ENCODE measurements around the gene IER3. TPM values are rescaled to one million over a fixed set of nuclear protein-coding genes. Genes with fewer than 3 reads are reported as not detected.
"Not testable (repeated sequence)": the region's sequence is repeated elsewhere in the genome, so short reads cannot be mapped to it uniquely, and the experiment has no call there.

The IER3 gene
- total RNA-seq, 2 experiments from 2014 or later, result 167 to 171 TPM

DNA sequence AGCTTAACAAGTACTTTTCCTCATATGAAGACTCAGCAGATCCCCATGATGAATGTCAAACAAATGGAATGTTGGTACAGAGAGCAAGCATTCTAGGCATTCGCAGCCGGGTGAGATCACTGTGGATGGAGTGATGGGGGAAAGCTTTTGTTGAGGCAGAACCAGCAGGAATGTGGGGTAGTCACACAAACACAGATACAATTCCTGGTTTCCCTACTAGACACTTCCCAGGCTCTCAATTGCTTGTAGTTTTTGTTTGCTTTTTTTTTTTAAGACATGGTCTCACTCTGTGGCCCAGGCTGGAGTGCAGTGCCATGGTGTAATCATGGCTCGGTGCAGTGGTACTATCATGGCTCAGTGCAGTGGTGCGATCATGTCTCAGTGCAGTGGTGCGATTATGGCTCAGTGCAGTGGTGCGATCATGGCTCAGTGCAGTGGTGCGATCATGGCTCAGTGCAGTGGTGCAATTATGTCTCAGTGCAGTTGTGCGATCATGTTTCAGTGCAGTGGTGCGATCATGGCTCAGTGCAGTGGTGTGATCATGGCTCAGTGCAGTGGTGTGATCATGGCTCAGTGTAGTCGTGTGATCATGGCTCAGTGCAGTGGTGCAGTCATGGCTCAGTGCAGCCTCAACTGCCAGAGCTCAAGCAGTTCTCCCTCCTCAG lies 15.4 kb upstream of the IER3 start:
- no peak overlapping the region for H3K4me3 Mint-ChIP-seq
- intact Hi-C loops (cut with micrococcal nuclease), result no loop called here
- peak overlapping the region; percentile 47 for H3K27ac Mint-ChIP-seq
- no peaks in the 10 kb centered on the region for H3K27me3 Mint-ChIP-seq
- no peaks in the 10 kb centered on the region for H3K9me3 Mint-ChIP-seq
- POLR2A ChIA-PET, result interaction anchor here (0.7 to 2.1 kb wide), 3 partner anchors 9 to 21 kb away, joined by 4 to 6 read pairs (median 6); no protein-coding TSS in a partner anchor
- CTCF ChIA-PET, result interaction anchor here (0.7 to 1.3 kb wide), 4 partner anchors 11 to 320 kb away, joined by 3 to 5 read pairs (median 4); no protein-coding TSS in a partner anchor
- DNase-seq, result no peak
- no peaks in the 10 kb centered on the region for H3K36me3 Mint-ChIP-seq
- peaks cover 39% of the 10 kb centered on the region for H3K4me1 Mint-ChIP-seq (ENCODE audit: low read depth)

DNA sequence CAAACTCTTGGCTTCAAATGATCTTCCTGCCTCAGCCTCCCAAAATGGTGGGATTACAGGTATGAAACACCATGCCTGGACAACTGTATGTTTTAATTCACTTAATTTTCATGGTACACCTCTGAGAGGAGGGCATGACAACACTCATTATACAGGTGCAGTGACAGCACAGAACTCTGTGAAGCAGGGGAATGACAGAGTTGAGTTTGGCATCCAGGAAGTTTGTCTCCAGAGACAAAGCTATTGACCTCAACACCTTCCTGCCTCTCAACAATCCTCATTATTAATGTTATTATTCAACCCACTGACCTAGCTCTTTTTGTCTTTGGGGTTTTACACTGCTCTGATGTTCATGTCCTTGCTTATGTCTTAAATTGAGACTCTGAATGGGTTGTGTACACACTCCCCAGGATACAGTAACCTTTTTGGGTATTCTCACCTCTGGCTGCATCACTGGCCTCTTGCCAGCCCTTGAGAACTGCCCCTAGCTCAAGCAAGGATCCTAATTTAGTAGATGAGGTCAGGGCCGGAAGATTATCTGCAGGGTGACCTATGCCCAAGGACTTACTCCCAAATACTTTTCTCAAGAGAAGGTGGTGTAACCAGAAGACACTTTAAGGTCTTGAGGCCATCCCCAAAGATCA lies 13.0 kb upstream of the IER3 start:
- H3K27me3 Mint-ChIP-seq, result no peaks in the 10 kb centered on the region
- intact Hi-C loops (cut with micrococcal nuclease), result no loop called here
- POLR2A ChIA-PET, result interaction anchor here (0.5 kb wide), 1 partner anchor 22 kb away, joined by 3 read pairs; no protein-coding TSS in a partner anchor
- H3K36me3 Mint-ChIP-seq, result no peaks in the 10 kb centered on the region
- CTCF ChIA-PET, result interaction anchor here (1.0 to 1.1 kb wide), 2 partner anchors 14 to 71 kb away, joined by 3 read pairs; no protein-coding TSS in a partner anchor
- H3K27ac Mint-ChIP-seq, result no peak overlapping the region
- no peaks in the 10 kb centered on the region for H3K9me3 Mint-ChIP-seq
- no peak for DNase-seq
- no peak overlapping the region for H3K4me3 Mint-ChIP-seq
- peaks cover 30% of the 10 kb centered on the region for H3K4me1 Mint-ChIP-seq (ENCODE audit: low read depth)

- POLR2A ChIA-PET, result interaction anchor here (0.6 kb wide), 1 partner anchor 54 kb away, joined by 3 read pairs; no protein-coding TSS in a partner anchor
- H3K36me3 Mint-ChIP-seq; H3K27ac Mint-ChIP-seq; H3K9me3 Mint-ChIP-seq; DNase-seq; H3K4me3 Mint-ChIP-seq; H3K27me3 Mint-ChIP-seq; intact Hi-C loops (cut with micrococcal nuclease): not testable (repeated sequence)
- H3K4me1 Mint-ChIP-seq (ENCODE audit: low read depth), result peaks cover 24% of the 10 kb centered on the region
- CTCF ChIA-PET, result interaction anchor here (1.0 to 1.2 kb wide), 2 partner anchors 12 to 13 kb away, joined by 3 to 4 read pairs; no protein-coding TSS in a partner anchor
Observed at GRCh38 chr6:30756405-30757003, 12.2 kb upstream of the IER3 start.

DNA sequence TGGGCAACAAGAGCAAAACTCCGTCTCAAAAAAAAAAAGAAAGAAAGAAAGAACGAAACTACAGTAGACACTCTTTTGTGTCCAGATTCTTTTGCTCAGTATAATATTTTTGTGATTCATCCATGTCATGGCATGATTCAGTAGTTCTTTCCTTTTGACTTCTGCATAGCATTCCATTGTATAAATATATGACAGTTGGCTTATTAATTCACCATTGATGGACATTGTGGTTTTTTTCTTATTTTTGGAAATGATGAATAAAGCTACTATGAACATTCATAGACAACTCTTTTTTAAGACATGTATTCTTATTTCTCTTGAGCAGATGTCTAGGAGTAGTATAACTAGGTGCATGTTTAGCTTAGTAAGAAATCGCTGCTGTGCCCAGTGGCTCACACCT lies 10.3 kb upstream of the IER3 start:
- Mint-ChIP-seq H3K36me3 (no peaks in the 10 kb centered on the region), H3K4me1 (ENCODE audit: low read depth) (peaks cover 16% of the 10 kb centered on the region), H3K27me3 (no peaks in the 10 kb centered on the region), H3K27ac (no peak overlapping the region), H3K4me3 (no peak overlapping the region), H3K9me3 (no peaks in the 10 kb centered on the region)
- intact Hi-C loops (cut with micrococcal nuclease), result no loop called here
- ChIA-PET CTCF (interaction anchor here (0.7 to 1.1 kb wide), 2 partner anchors 76 to 82 kb away, joined by 3 read pairs; partner anchors contain the start of gene DHX16), POLR2A (interaction anchor here (1.0 to 1.1 kb wide), 2 partner anchors 10 to 57 kb away, joined by 3 to 4 read pairs; partner anchors contain the start of gene IER3)
- DNase-seq, result no peak

GRCh38 chr6:30752157-30752927 lies 8.0 kb upstream of the IER3 start:
- peaks cover 21% of the 10 kb centered on the region for H3K4me1 Mint-ChIP-seq (ENCODE audit: low read depth)
- no peaks in the 10 kb centered on the region for H3K27me3 Mint-ChIP-seq
- POLR2A ChIA-PET, result interaction anchor here (0.8 to 1.6 kb wide), 2 partner anchors 8 to 24 kb away, joined by 3 to 5 read pairs; partner anchors contain the start of gene IER3
- no peak for DNase-seq
- H3K36me3 Mint-ChIP-seq, result no peaks in the 10 kb centered on the region
- intact Hi-C loops (cut with micrococcal nuclease), result no loop called here
- CTCF ChIA-PET, result interaction anchor here (0.6 to 0.7 kb wide), 2 partner anchors 21 to 70 kb away, joined by 3 to 4 read pairs; no protein-coding TSS in a partner anchor
- H3K4me3 Mint-ChIP-seq, result no peak overlapping the region
- H3K9me3 Mint-ChIP-seq, result no peaks in the 10 kb centered on the region
- H3K27ac Mint-ChIP-seq, result no peak overlapping the region

- H3K36me3 Mint-ChIP-seq, result no peaks in the 10 kb centered on the region
- no peak overlapping the region for H3K27ac Mint-ChIP-seq
- no peaks in the 10 kb centered on the region for H3K9me3 Mint-ChIP-seq
- ChIA-PET POLR2A (no interaction called here), CTCF (no interaction called here)
- no peaks in the 10 kb centered on the region for H3K27me3 Mint-ChIP-seq
- peaks cover 25% of the 10 kb centered on the region for H3K4me1 Mint-ChIP-seq (ENCODE audit: low read depth)
- H3K4me3 Mint-ChIP-seq, result no peak overlapping the region
- no peak for DNase-seq
- intact Hi-C loops (cut with micrococcal nuclease), result no loop called here
Observed at GRCh38 chr6:30750379-30750668, 6.0 kb upstream of the IER3 start.

- H3K27ac Mint-ChIP-seq, result no peak overlapping the region
- intact Hi-C loops (cut with micrococcal nuclease), result no loop called here
- ChIA-PET POLR2A (no interaction called here), CTCF (no interaction called here)
- no peaks in the 10 kb centered on the region for H3K27me3 Mint-ChIP-seq
- DNase-seq, result no peak
- no peak overlapping the region for H3K4me3 Mint-ChIP-seq
- H3K4me1 Mint-ChIP-seq (ENCODE audit: low read depth), result peaks cover 31% of the 10 kb centered on the region
- H3K9me3 Mint-ChIP-seq, result no peaks in the 10 kb centered on the region
- no peaks in the 10 kb centered on the region for H3K36me3 Mint-ChIP-seq
Observed at GRCh38 chr6:30749554-30750378, 5.4 kb upstream of the IER3 start.

DNA sequence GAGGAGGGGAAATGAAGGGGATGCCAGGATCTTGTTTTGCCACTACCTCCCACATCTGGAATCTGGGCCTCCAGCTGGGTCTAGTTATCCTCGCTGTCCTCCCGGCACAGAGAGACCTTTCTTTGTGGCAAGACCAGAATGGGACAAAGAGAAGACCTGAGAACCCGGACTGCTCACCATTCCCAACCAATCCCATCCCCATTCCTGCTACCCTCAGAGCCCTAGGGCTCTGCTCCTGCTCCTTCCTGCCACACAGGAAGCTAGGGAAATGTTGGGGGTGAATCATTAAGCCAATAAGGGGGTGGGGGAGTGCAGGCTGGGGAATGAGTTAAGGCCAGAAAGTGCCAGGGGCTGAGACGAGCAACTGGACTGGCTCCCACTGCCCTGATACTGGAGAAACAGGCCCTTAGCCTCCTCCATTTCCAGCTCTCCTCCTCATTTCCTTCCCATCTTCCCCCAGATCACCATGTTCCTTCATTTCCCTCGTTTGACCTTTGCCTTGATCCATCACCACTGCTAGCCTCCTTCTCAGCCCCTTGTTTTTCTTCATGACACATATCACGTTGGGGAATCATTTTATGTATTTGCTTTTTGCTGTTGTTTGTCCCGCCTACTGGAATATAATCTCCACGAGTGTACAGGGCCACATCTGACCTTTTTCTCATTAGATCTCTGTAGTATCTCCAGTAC lies 4.6 kb upstream of the IER3 start:
- intact Hi-C loops (cut with micrococcal nuclease), result no loop called here
- Mint-ChIP-seq H3K4me1 (ENCODE audit: low read depth) (peaks cover 32% of the 10 kb centered on the region), H3K4me3 (no peak overlapping the region), H3K27ac (no peak overlapping the region), H3K36me3 (peaks cover 4% of the 10 kb centered on the region), H3K9me3 (no peaks in the 10 kb centered on the region), H3K27me3 (no peaks in the 10 kb centered on the region)
- ChIA-PET POLR2A (no interaction called here), CTCF (interaction anchor here (0.8 kb wide), 1 partner anchor 10 kb away, joined by 3 read pairs; no protein-coding TSS in a partner anchor)
- DNase-seq, result no peak

- intact Hi-C loops (cut with micrococcal nuclease), result no loop called here
- H3K4me3 Mint-ChIP-seq, result no peak overlapping the region
- H3K36me3 Mint-ChIP-seq, result peaks cover 12% of the 10 kb centered on the region
- no peak overlapping the region for H3K27ac Mint-ChIP-seq
- no peak for DNase-seq
- POLR2A ChIA-PET, result interaction anchor here (0.9 to 1.2 kb wide), 2 partner anchors 21 to 62 kb away, joined by 4 read pairs; no protein-coding TSS in a partner anchor
- CTCF ChIA-PET, result interaction anchor here (0.8 to 1.2 kb wide), 2 partner anchors 11 to 19 kb away, joined by 3 to 4 read pairs; no protein-coding TSS in a partner anchor
- no peaks in the 10 kb centered on the region for H3K9me3 Mint-ChIP-seq
- H3K4me1 Mint-ChIP-seq (ENCODE audit: low read depth), result peaks cover 32% of the 10 kb centered on the region
- H3K27me3 Mint-ChIP-seq, result no peaks in the 10 kb centered on the region
Observed at GRCh38 chr6:30747902-30748769, 3.8 kb upstream of the IER3 start.

DNA sequence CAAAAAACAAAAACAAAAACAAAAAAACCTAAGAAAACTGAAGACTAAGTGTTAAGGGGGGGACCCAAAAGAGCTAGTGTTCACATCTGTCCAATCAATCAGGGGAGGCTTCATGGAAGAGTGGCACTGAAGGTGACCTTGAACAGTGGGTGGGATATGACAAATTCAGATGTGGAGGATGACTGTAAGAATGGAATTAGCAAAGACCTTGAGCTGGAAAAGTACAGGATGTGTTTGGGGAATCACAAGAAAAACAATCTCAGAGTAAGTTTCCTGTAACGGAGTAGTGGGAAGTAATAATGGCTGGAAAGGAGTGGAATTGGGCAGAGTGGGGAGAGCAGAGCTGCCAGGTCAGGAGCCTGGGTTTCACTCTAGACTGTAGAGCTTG lies 2.9 kb upstream of the IER3 start:
- ChIA-PET CTCF (interaction anchor here (1.0 to 1.3 kb wide), 5 partner anchors 19 to 332 kb away, joined by 3 to 4 read pairs (median 4); no protein-coding TSS in a partner anchor), POLR2A (interaction anchor here (0.7 to 1.2 kb wide), 3 partner anchors 17 to 63 kb away, joined by 3 to 4 read pairs (median 4); no protein-coding TSS in a partner anchor)
- peaks cover 29% of the 10 kb centered on the region for H3K4me1 Mint-ChIP-seq (ENCODE audit: low read depth)
- H3K27ac Mint-ChIP-seq, result no peak overlapping the region
- no peaks in the 10 kb centered on the region for H3K9me3 Mint-ChIP-seq
- intact Hi-C loops (cut with micrococcal nuclease), result no loop called here
- no peak overlapping the region for H3K4me3 Mint-ChIP-seq
- no peaks in the 10 kb centered on the region for H3K27me3 Mint-ChIP-seq
- peaks cover 18% of the 10 kb centered on the region for H3K36me3 Mint-ChIP-seq
- DNase-seq, result no peak
